ENCODE data around the gene RTN4R.

RTN4R gene

GRCh38 chr22:20292108-20292507, 24.0 kb upstream of the RTN4R start:
- no peak overlapping the region for H3K27ac ChIP-seq (ENCODE audit: extremely low read depth, low read depth, low read length)
- no peaks in the 10 kb centered on the region for H3K4me1 ChIP-seq (ENCODE audit: control insufficient read depth, insufficient read depth, low read length)
- TF ChIP-seq GLIS1 (tag by site-specific recombination; IDR thresholded peaks at IDR 0.05): no peak
- TF ChIP-seq ZNF16 (tag by site-specific recombination; IDR thresholded peaks at IDR 0.05; ENCODE audit: low read depth): no peak
- no peak for TF ChIP-seq PRDM10 (tag by site-specific recombination; IDR thresholded peaks at IDR 0.05)
- TF ChIP-seq ZNF629 (tag by site-specific recombination; IDR thresholded peaks at IDR 0.05): no peak
- TF ChIP-seq ZNF140 (tag by site-specific recombination; IDR thresholded peaks at IDR 0.05): no peak
- TF ChIP-seq ZFHX2 (tag by site-specific recombination; conservative IDR thresholded peaks at IDR 0.05): no peak
- no peak for TF ChIP-seq ZNF621 (tag by site-specific recombination; IDR thresholded peaks at IDR 0.05)
- no peak for TF ChIP-seq CTCF (tag by site-specific recombination; IDR thresholded peaks at IDR 0.05)
- TF ChIP-seq ZNF704 (tag by site-specific recombination; IDR thresholded peaks at IDR 0.05): no peak
- TF ChIP-seq MYNN (tag by site-specific recombination; IDR thresholded peaks at IDR 0.05; ENCODE audit: borderline replicate concordance): no peak
- no peak for TF ChIP-seq AEBP2 (tag by site-specific recombination; IDR thresholded peaks at IDR 0.05; ENCODE audit: borderline replicate concordance)
- TF ChIP-seq ZNF148 (tag by site-specific recombination; IDR thresholded peaks at IDR 0.05; ENCODE audit: borderline replicate concordance): no peak
- no peak for TF ChIP-seq GFI1B (tag by site-specific recombination; IDR thresholded peaks at IDR 0.05)
- no peak overlapping the region for H3K4me3 ChIP-seq (ENCODE audit: low read depth, low read length)
- H3K36me3 ChIP-seq (ENCODE audit: control insufficient read depth in 2 of 2, insufficient read depth in 1 of 2, low read length in 2 of 2): no peaks in the 10 kb centered on the region
- CTCF ChIA-PET: interaction anchor here (0.6 to 3.4 kb wide), 6 partner anchors 9 to 336 kb away, joined by 3 to 17 read pairs (median 4); no protein-coding TSS in a partner anchor
- H3K9me3 ChIP-seq (ENCODE audit: control insufficient read depth, insufficient read depth, low read depth, low read length): no peaks in the 10 kb centered on the region
- POLR2A ChIA-PET: interaction anchor here (1.2 kb wide), 1 partner anchor 28 kb away, joined by 3 read pairs; the partner anchor contains the start of gene DGCR6L

GRCh38 chr22:20291604-20292063, 23.5 kb upstream of the RTN4R start:
- Histone ChIP-seq H3K4me3 (ENCODE audit: low read depth, low read length) (no peak overlapping the region), H3K36me3 (ENCODE audit: control insufficient read depth in 2 of 2, insufficient read depth in 1 of 2, low read length in 2 of 2) (no peaks in the 10 kb centered on the region), H3K9me3 (ENCODE audit: control insufficient read depth, insufficient read depth, low read depth, low read length) (no peaks in the 10 kb centered on the region), H3K4me1 (ENCODE audit: control insufficient read depth, insufficient read depth, low read length) (no peaks in the 10 kb centered on the region), H3K27ac (ENCODE audit: extremely low read depth, low read depth, low read length) (no peak overlapping the region)
- ChIA-PET POLR2A (no interaction called here), CTCF (interaction anchor here (0.6 to 3.4 kb wide), 5 partner anchors 8 to 336 kb away, joined by 3 to 17 read pairs (median 4); no protein-coding TSS in a partner anchor)
- no peak for TF ChIP-seq ZNF138 (tag by site-specific recombination; IDR thresholded peaks at IDR 0.05; ENCODE audit: borderline replicate concordance)
- no peak for TF ChIP-seq ZNF292 (tag by site-specific recombination; IDR thresholded peaks at IDR 0.05; ENCODE audit: borderline replicate concordance, low read depth)
- TF ChIP-seq ZNF223 (tag by site-specific recombination; IDR thresholded peaks at IDR 0.05): no peak
- TF ChIP-seq TSHZ1 (tag by site-specific recombination; IDR thresholded peaks at IDR 0.05; ENCODE audit: borderline replicate concordance): no peak
- no peak for TF ChIP-seq ZNF624 (tag by site-specific recombination; IDR thresholded peaks at IDR 0.05)
- TF ChIP-seq ELK4 (IDR thresholded peaks at IDR 0.05; ENCODE audit: borderline replicate concordance, low read depth, low read length): no peak

Measured in HEK293 (cell line).